Kasumi-1 (cell line): ENCODE results near the gene DLGAP4.
"Not testable (repeated sequence)": the region's sequence is repeated elsewhere in the genome, so short reads cannot be mapped to it uniquely, and the experiment has no call there.

Experiments used
- DNase-seq, 2 experiments: peaks; one replicate each; lab custom pipeline; 2025; lab: John Stamatoyannopoulos, UW

DLGAP4 gene

DNA sequence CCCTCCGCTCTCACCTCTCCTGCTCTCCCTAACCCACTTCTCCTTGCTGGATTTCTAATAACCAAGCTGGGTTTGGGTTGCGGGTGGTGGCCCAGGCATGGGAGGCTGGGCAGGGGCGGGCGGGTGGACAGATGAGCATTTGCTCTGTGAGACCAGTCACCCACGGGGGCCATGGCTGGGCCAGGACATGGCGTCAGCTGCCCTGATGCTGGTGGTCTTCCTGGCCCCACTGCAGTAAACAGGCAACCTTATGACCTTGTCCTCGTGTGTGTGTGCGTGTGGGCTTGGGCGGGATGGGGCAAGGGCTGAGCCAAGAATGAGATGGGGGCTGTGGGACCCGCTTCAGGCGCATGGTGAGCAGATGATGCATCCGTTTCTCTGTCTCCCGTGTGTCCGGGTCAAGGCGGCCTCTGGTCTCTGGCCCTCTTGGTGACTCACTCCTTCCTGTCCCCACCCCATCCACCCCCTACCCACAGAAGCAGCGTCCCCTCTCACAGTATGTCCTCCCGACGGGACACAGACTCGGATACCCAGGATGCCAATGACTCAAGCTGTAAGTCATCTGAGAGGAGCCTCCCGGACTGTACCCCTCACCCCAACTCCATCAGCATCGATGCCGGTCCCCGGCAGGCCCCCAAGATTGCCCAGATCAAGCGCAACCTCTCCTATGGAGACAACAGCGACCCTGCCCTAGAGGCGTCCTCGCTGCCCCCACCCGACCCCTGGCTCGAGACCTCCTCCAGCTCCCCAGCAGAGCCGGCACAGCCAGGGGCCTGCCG is 193.8 kb downstream of the DLGAP4 start:
- no peak for DNase-seq

DNA sequence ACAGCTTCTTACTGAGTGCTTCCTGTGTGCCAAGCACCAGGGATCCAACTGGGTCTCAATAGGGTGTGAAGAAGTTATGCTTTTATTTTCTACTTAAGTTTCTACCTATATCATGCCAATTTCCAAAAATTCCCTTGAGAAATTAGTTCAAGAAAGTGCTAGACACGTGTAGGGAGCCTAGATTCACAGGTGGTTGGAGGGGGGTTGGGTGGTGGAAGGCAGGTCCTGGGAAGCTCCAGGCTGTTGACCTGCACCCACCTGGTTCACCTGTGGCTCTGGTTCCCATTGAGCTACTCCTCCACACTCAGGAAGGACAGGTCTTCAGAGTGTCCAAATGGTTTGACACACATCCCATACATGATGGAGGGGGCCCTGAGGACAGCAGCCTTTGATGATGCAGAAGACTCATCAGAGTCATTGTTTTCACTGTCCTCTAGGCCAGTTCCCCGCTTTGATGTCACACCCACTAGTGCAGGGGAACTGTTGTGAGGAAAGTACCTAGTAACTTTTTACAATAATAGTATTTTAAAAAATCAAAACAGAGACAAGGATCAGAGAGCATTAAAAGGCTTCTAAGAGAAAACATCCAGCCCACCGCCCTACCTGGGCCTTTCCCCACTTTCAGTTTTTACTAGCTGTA is 195.3 kb downstream of the DLGAP4 start:
- DNase-seq = no peak

DNA sequence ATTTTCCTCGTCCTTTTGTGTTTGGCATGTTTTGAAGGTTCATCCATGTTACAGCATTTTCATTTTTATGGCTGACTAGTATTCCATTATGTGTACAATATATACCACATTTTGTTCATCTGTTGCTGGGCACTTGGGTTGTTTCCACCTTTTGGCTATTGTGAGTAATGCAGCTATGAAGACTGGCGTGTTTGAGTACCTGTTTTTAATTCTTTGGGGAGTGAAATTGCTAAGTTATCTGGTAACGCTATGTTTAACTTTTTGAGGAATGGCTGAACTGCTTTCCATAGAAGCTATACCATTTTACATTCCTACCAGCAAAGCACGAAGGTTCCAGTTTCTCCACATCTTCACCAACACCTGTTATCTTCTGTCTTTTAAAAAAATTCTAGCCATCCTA is 198.2 kb downstream of the DLGAP4 start:
- no peak for DNase-seq

DNA sequence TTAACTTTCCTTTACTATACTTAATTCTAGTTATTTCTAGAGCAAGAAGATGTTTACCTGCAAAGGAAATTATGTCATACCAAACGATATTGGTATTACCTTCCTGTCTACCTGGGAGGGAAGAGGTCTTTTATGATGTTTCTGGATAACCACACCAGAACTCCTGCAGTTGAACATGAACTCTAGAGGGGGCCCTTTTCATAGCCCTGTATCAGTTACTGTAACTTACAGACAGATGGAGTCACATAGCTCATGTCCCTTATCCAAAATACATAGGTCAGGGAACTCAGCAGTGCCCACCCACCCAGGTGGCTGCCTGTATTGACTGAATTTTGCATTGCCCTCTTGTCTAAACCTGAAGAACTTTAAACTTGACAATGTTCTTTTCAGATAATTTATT is 200.1 kb downstream of the DLGAP4 start:
- peak; percentile 48 to 69 for DNase-seq

DNA sequence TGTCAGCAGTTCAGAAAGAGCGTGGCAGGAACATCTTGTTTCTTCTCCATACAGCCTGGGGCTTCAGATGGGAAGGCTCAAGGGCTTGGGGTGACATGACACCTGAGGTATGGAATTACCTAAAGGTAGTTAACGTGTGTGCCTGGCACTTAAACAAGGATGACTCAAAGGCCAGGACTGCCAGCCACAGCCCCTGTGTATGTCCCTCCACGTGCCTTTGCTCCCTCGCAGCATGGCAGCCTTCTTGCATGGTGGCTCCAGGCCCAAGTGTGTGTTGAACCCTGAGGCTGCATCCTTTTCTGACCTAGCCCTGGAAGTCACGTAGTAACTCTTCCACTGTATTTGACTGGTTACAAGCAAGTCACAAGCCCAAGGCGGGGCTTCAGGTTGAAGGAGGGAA is 201.6 kb downstream of the DLGAP4 start:
- DNase-seq = no peak

DNA sequence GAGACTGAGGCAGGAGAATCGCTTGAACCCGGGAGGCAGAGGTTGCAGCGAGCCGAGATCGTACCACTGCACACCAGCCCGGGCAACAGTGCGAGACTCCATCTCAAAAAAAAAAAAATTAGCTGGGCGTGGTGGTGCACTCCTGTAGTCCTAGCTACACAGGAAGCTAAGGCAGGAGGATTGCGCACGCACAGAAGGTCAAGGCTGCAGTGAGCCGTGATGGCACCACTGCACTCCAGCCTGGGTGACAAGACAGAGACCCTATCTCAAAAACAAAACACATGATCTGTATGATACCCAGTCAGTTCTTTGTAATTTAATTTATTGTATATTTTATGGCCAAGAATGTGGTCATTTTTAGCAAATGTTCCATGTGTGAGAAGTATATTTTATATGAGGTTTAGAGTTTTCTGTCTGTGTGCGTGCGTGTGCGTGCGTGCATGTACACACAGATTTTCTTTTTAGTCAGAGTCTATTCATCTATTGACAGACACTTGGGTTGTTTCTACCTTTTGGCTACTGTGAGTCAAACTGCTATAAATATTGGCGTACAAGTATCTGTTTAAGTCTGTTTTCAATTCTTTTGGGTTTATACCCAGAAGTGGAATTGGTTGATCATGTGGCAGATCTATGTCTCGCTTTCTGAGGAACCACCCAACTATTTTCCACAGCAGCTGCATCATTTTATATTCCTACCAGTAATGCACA is 213.0 kb downstream of the DLGAP4 start:
- no peak for DNase-seq

DNA sequence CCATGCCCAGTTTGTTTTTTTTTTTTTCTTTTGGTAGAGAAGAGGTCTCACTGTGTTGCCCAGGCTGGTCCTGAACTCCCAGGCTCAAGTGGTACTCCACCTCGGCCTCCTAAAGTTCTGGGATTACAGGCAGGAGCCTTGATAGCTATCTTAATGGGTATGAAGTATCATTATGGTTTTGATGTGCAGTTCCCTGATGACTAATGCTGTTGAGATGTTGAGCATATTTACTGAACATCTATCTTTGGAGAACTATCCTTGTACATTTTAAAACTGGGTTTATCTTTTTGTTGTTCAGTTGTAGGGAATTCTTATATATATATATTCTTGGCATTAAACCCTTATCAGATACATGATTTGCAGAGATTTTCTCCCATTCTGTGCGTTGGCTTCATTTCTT is 213.8 kb downstream of the DLGAP4 start:
- no peak for DNase-seq

DNA sequence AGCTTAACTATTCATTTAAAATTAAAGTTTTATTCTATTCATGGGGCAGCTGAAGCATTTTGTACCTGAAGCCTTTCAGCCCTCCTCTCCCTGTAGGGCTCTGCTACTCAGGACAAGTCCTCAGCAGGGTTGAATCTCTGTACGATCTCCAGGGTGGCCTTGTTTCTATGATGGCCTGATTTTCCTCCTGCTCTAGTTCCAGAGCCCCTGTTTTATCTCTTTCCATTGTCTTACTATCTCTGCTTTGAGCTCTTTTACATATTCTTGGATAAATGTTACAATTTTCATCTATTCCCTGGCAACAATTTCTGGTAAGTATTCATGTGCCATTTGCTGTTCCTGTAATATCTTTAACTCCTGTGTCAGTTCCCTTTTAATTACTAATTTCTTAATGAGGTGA is 215.4 kb downstream of the DLGAP4 start:
- DNase-seq = no peak

DNA sequence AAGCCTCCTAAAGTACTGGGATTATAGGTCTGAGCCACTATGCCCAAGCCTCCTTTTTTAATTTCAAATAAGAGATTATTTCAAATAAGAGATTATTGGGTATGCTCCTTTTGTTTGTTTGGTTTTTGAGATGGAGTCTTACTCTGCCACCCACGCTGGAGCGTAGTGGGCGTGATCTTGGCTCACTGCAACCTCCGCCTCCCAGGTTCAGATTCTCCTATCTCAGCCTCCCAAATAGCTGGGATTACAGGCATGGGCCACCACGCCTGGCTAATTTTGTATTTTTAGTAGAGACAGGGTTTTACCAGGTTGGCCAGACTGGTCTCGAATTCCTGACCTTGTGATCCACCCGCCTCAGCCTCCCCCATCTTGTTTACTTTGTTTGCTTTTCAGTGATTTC is 216.3 kb downstream of the DLGAP4 start:
- DNase-seq = not testable (repeated sequence)

DNA sequence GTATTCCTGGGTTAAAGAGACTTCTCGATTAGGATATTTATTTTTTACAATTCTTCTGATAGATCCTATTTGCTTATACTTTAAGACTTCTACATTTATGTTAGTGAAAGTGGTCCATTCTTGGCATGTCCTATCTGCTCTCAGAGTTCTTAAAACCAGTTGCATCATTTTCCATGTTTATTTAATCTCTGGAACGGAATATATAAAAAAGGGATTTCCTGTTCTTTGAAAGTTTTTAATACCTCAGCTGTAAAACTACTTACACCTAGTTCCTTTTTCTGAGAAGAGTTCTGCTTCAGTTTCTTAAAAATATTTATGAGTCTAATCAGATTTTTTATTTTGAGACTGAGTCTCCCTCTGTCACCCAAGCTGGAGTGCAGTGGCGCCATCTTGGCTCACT is 217.2 kb downstream of the DLGAP4 start:
- DNase-seq = no peak

DNA sequence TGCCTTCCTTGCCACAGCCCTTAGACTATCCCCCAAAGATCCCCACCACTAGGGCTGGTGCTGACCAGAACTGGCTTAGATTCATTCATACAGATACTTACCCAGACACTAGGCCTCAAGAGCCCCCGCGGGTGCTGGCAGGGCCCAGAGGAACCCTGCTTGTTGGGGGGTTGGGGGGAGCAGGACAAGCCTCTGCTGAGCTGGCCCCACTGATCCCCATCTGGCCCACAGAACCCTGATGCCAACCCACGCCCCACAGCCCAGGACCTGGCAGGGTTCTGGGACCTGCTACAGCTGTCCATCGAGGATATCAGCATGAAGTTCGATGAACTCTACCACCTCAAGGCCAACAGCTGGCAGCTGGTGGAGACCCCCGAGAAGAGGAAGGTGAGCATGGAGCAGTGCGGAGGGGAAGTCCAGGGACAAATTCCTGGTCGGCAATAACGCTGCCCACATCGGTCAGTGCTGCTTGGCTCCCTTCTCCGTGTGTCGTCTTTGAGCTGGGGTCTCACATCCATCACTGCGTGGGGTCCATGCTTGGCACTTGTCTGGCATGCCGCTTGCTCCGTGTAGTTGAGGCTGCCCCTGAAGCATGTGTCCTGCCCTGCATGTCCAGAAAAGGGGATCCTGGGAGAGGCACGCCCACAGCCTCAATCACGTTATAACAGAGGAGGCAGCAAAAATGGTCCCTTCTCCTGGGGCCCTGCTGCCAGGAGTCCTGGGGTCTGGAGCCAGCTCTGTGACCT is 219.7 kb downstream of the DLGAP4 start:
- no peak for DNase-seq

DNA sequence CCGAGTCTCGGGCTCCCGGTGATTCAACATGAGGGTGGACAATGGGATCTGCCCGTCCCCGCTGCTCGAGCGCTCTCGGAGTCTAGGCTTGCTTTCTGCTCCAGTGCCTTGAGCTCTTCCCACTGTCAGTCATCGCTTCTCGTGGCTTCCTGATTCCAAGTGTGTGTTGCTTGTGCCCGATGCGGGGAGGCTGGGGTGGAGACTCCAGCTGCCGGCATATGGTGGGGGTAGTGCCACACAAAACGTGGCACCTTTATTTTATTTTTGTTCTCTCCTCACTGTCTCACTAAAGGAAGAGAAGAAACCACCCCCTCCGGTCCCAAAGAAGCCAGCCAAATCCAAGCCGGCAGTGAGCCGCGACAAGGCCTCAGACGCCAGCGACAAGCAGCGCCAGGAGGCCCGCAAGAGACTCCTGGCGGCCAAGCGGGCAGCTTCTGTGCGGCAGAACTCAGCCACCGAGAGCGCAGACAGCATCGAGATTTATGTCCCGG is 220.4 kb downstream of the DLGAP4 start:
- no peak for DNase-seq

DNA sequence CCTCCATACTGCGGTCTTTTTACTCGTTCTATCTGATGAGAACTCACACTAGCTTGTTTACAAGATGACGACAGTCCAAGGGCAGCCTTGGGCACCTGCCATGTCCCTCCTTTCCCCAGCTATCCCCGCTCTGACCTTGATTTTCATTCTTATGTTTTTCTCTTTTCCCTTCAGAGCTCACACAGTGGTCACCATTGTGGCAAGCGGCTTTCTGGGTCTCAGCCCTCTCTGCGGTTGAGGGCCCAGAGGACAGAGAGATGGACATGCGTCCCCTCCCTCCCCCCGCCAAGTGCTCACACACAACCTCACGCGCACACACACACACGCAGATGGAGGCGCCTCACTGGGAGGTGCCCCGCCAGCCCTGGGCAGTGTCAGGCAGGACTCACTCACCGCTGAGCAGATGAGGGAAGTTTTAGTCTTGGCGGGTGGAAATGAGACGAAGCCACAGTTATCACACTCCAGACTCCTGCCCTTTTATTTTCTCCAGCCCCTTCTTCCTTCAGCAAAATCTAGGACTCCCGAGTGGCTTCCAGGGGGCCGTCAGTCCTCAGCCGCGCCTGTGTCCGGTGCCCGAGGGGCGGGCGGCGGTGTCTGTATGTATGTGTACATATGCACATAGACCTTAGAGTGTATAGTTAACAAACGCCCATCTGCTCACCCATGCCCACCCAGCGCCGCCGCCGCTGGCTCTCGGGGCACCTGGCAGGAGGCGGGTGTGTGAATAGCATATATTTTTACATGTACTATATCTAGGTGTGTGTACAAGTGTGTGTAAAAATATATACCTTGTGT is 221.4 kb downstream of the DLGAP4 start:
- DNase-seq = no peak

DNA sequence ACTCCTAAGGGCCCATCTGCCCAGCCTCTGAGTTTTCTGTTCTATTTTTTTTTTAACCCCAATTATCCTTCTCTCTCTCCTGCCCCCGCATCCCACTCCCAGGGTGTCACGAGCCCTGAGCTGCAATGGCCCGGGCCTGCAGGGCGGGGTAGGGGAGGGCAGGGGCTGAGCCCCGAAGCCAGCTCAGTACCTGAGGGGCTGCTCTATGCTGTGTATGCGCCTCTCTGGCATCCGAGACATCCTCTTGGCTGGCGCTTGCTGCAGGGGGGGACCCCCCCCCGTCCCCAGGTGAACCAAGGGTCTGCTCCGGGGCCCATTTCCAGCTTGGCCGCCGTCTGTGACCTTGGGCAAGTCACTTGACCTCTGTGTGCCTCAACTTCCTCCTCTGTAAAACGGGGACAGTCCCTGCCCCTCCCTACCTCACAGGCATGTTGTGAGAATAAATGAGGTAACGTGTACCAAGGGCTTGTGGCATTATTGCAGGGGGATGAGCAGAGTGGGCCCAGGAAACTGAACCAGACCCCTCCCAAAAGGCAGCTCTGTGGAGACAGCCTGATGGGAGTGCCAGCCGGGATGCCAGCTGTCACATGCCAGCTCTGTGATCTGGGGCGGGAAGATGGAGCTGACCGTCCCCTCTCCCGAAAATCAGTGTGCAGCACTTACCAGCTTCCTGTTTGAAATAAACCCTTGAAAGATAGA is 222.2 kb downstream of the DLGAP4 start:
- no peak for DNase-seq

DNA sequence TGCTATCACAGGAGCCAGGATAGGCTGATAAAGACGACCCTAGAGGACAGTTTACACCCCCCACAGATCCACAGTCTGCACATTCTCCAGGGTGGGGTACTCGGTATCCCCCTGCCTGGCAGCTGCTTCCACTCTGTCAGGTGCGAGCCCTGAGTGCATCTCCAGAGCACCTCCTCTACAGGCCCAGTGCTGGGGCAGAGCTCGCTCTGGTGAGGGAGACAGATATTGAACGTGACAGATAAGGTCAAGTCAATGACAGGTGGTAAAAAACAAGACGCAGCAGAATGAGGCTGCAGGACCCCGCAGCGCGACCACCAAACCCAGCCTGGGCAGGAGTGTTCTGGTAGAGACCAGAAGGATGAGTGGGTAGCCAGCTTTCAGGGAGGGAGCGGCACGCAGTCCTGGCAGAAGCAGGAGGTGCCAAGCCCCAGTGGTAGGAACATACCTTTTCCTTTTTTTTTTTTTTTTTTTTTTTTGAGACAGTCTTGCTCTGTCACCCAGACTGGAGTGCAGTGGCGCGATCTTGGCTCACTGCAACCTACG is 222.8 kb downstream of the DLGAP4 start:
- DNase-seq = no peak

DNA sequence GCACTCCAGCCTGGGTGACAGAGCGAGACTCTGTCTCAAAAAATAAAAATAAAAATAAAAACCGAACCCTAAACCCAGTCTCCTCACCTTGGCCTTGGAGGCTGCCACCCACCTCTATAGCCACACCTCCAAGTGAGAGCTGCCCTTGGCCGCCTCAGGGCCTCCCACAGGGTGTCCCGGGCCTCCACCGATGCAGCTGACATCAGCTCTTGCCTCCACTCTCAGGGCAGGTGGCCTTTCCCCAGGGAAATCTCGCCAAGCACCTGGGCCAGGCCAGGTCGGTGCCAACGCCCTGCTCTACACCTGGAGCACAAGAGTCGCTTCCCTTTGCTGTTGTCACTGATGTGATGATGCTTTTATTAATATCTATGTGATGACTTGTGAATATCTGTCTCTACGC is 226.2 kb downstream of the DLGAP4 start:
- no peak for DNase-seq

DNA sequence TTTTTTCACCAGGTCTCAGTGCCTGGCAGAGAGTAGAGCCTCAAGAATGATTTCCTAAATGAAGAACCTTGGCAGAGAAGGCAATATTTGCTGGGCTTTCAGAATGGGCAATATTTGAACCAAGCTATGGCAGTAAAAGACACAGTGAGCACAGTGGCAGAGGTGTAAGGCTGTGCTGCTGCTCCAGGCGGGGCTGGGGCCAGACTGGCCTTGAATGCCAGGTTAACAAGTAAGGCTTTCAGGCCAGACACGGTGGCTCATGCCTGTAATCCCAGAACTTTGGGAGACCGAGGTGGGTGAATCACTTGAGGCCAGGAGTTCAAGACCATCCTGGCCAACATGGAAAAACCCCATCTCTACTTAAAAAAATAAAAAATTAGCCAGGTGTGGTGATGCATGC is 226.7 kb downstream of the DLGAP4 start:
- no peak for DNase-seq

DNA sequence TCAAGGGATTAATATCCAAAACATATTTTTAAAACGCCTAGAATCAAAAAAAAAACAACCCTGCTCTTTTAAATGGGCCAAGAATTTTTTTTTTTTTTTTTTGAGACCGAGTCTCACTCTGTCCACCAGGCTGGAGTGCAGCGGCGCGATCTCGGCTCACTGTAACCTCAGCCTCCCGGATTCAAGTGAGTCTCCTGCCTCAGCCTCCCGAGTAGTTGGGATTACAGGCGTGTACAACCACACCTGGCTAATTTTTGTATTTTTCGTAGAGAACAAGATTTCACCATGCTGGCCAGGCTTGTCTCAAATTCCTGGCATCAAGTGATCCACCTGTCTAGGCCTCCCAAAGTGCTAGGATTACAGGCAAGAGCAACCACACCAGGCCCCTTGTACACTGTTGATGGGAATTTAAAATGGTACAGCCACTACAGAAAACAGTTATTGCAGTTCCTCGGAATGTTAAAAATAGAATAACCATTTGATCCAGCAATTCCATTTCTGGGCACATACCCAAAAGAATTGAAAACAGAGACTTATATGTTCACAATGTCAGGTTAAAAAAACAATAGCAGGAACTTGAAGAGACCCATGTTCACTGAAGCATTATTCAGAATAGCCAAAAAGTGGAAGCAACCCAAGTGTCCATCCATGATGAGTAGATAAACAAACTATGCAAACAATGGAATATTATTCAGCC is 232.0 kb downstream of the DLGAP4 start:
- no peak for DNase-seq

DNA sequence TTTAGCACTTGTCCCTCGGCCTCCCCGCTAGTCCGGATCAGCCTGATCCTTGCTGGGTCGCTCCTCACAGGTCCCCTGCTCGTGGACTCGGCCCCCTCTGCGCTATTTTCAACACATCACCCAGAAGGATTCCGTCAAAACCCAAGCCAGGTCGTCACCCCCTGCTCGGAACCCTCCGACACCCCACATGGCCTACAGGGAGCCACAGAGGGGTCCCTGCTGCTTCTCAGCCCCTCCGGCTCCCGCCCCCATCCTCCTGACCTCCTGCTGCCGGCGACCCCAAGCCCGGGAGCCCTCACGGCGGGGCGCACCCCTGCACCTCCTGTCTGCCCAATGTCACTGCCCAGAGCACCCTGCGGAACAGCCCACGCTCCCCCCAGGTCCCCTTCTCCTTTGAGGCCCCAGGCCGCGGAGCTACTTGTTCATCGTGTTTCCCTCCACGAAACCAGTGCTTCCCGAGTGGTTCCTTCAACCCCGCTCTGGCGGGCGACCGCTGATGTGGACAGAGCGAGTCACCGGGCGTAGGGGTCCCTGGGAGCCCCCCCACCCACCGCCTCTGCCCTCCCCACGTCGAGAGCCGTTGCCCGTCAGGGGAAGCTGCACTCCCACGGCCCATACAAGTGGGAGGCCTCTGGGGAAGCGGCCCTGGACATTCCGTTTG is 234.5 kb downstream of the DLGAP4 start:
- no peak for DNase-seq
